Erythroblast (primary cell): ENCODE data around the gene EXTL1.

ENCODE experiments used
- GATA1 ChIP-seq: IDR thresholded peaks from 2 replicates; pipeline ENCODE4 v1.6.1; 2011; ENCODE audit warnings: low read depth, mild to moderate bottlenecking, control low read depth, low read length, moderate library complexity
- POLR2A ChIP-seq: IDR thresholded peaks from 2 replicates; pipeline ENCODE4 v1.6.1; 2011; ENCODE audit warnings: mild to moderate bottlenecking, low read length

DNA sequence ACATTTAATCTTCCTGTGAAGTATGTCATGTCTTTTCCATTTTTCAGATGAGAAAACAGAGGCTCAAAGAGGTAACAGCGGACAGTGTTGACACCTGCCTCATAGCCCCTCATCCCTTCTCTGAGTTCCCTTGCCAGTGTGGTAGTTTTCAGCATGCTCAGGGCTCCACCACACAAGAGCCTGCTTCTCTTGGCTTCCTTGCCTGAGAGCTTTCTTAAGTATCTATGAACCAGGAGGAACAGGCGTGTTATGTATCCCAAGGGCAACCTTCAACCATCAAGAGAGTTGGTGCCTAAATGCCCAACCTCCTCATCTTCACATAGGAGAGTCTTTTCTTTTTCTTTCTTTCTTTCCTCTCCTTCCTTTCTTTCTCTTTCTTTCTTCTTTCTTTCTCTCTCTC, 17.8 kb upstream of the EXTL1 start:
- TF ChIP-seq POLR2A (no peak), GATA1 (no peak)
